ENCODE measurements around the gene FUT4. TPM values are rescaled to one million over a fixed set of nuclear protein-coding genes. Genes with fewer than 3 reads are reported as not detected.

The FUT4 gene
- total RNA-seq, 1 donor from 2014 or later: 10.6 TPM

DNA sequence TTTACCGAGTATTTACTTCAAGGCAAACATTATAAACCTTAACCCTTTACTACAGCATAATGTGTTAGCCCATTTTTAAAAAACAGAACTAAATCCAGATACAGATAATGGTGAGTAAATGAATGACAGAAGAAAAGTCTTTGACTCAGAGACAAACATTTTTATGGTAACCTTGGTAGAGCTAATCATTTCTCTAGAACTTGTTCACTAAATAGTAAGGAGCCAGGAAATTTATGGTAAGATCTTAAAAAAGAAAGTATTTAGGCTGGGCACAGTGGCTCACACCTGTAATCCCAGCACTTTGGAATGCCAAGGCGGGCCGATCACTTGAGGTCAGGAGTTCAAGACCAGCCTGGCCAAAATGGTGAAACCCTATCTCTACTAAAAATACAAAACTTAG lies 11.5 kb upstream of the FUT4 start:
- DNase-seq (ENCODE audit: low read depth): no peak
- TF ChIP-seq, protein P1, sequence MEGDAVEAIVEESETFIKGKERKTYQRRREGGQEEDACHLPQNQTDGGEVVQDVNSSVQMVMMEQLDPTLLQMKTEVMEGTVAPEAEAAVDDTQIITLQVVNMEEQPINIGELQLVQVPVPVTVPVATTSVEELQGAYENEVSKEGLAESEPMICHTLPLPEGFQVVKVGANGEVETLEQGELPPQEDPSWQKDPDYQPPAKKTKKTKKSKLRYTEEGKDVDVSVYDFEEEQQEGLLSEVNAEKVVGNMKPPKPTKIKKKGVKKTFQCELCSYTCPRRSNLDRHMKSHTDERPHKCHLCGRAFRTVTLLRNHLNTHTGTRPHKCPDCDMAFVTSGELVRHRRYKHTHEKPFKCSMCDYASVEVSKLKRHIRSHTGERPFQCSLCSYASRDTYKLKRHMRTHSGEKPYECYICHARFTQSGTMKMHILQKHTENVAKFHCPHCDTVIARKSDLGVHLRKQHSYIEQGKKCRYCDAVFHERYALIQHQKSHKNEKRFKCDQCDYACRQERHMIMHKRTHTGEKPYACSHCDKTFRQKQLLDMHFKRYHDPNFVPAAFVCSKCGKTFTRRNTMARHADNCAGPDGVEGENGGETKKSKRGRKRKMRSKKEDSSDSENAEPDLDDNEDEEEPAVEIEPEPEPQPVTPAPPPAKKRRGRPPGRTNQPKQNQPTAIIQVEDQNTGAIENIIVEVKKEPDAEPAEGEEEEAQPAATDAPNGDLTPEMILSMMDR (conservative IDR thresholded peaks at IDR 0.05; ENCODE audit: low read depth, low read length): no peak
- no peak overlapping the region for H3K4me3 ChIP-seq (ENCODE audit: low read depth, low read length)

DNA sequence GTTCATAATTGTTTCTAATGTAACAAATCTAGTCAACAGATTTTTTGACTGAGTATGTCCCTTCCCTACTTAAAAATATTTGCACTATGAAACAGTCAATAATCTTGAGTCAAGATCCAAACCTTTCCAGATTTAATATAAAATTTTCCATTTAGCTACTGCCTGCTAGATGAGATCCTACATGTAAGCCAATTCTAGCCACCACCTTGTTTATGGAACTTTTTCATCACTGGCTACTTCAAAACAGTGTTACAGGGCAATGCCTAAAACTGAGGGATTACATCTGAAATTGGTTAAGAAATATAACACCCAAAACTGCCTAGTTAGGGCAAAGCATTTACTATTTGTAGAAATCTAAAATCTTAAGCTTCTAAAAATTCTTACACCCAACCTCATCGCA lies 10.5 kb upstream of the FUT4 start:
- no peak for DNase-seq (ENCODE audit: low read depth)
- no peak overlapping the region for H3K4me3 ChIP-seq (ENCODE audit: low read depth, low read length)
- TF ChIP-seq, protein P1 (conservative IDR thresholded peaks at IDR 0.05; ENCODE audit: low read depth, low read length): no peak

DNA sequence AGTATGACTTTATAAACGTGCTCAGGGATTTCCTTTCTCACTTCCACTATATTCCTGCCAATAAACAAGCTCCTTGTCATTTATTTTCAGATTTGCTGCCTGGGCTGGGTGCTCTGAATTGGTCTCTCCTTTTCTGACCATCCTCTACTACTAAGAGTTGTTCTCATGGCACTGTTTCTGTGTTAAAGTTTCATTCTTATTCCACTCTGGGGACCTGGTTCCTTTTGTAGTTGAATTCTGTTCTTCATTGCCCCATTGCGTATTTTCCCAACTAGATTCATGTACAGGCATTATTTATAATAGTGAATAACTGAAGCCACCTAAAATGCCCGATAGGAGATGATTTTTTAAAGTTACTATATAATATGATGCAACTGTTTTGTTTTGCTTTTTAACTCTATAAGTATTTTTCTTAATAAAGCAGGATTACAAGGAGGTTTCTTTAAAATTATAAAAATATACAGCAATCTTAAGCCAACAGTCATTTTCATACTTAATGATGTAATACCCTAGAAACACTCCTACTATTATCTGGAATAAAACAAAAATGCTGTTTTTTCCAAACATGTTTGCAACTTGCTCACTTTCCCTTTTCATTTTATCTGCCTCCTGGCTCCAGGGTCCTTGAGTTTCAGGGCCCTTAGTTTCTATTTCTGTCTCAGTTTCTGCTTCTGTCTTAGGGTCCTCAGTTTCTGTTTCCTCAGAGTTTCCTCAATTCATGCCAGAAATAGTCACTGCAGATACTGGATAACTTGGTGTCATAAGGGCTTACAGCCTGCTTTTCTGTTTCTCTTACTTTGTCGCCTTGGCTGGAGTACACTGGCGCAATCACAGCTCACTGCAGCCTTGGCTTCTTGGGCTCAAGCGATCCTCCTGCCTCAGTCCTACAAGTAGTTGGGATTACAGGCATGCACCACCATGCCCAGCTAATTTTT lies 9.8 kb upstream of the FUT4 start:
- no peak overlapping the region for H3K4me3 ChIP-seq (ENCODE audit: low read depth, low read length)
- TF ChIP-seq, protein P1 (conservative IDR thresholded peaks at IDR 0.05; ENCODE audit: low read depth, low read length): no peak
- no peak for DNase-seq (ENCODE audit: low read depth)

DNA sequence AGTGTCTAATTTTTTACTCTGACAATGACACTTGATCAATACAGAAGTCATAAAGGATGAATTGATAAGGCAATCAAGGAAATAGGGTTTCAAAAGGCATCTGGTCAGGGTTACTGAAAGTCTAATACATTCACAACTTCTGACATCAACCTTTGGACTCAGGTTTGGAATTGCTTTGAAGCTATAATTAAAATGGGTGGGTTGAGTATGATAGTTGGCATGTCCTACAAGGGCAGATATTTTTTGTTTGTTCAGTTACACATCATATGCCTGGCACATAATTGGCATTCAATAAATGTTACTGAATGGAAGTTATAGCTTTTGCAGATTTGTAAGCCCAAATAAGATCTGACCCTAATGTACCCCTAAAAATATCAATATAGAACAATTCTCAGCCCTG lies 7.3 kb upstream of the FUT4 start:
- DNase-seq (ENCODE audit: low read depth): no peak
- no peak overlapping the region for H3K4me3 ChIP-seq (ENCODE audit: low read depth, low read length)
- TF ChIP-seq, protein P1 (conservative IDR thresholded peaks at IDR 0.05; ENCODE audit: low read depth, low read length): no peak

DNA sequence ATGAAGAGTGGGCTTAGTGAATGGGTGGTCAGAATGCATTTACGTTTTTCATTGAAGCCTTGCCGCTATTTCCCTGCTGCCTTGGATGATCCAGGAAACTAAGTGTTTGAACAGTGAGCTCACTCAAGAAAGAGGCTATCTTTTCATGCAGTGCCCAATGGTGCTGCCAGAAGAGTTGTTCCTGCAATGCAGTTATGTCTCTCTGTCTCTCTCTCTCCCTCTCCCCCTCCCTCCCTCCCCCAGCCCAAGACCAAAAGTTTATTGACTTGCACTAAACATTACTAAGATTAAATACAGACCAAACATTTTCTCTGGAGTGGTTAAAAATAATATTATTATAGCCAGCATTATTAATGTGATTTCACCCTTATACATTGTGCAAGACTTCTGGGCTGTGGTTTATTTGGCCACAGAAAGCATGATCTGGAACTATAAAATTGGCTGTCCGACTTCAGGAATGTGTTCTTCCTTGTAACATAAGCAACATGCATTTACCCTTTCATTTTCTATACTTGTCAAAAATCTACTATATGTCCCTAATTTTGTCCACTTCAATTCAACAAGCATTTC lies 6.6 kb upstream of the FUT4 start:
- no peak for DNase-seq (ENCODE audit: low read depth)
- H3K4me3 ChIP-seq (ENCODE audit: low read depth, low read length): no peak overlapping the region
- TF ChIP-seq, protein P1 (conservative IDR thresholded peaks at IDR 0.05; ENCODE audit: low read depth, low read length): no peak

DNA sequence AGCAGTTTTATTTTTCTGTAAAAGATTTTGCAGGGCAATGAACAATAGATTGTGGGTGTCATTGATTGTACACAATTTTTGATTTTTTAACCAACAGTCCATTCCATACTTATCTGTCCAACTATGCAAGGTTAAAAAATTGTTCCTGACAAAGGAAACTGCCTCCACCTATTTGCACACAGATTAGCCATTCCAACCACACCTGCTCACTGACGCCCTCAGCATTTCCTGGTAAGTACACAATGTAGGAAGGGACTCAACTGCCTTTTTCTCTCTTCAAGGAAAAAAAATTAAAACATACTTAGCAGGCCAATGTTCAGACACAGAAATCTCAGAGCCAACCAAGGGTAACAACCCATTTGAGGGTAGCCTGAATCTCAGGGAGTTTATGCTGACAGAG lies 4.3 kb upstream of the FUT4 start:
- DNase-seq (ENCODE audit: low read depth): no peak
- TF ChIP-seq, protein P1 (conservative IDR thresholded peaks at IDR 0.05; ENCODE audit: low read depth, low read length): no peak
- H3K4me3 ChIP-seq (ENCODE audit: low read depth, low read length): no peak overlapping the region

Measured in epithelial cell of proximal tubule (primary cell).